Fibroblast of villous mesenchyme (primary cell): ENCODE data around the gene ACAA2. TPM values are rescaled to one million over a fixed set of nuclear protein-coding genes. Genes with fewer than 3 reads are reported as not detected.

Experiments used
- DNase-seq: peaks from one replicate; pipeline ENCODE4 v3.0.0-alpha.2; 2010; ENCODE audit warnings: low read depth
- H3K4me3 ChIP-seq: 2 replicates; pipeline ENCODE4 v1.5.1; 2011; ENCODE audit warnings: low read depth, mild to moderate bottlenecking, low read length
- total RNA-seq: library from RNA; depleted of rRNA; stranded (reverse); fragments of >200 nt; gene quantifications from 2 replicates; pipeline ENCODE4 v1.2.3, GENCODE V29; 2012
- TF ChIP-seq, protein P1 (sequence below): IDR thresholded peaks from 2 replicates; pipeline ENCODE4 v1.5.1; 2012; ENCODE audit warnings: low read depth, mild to moderate bottlenecking, low read length; ENCODE audit not compliant: insufficient read depth

ACAA2 gene
- total RNA-seq, 1 donor = 31.5 TPM

DNA sequence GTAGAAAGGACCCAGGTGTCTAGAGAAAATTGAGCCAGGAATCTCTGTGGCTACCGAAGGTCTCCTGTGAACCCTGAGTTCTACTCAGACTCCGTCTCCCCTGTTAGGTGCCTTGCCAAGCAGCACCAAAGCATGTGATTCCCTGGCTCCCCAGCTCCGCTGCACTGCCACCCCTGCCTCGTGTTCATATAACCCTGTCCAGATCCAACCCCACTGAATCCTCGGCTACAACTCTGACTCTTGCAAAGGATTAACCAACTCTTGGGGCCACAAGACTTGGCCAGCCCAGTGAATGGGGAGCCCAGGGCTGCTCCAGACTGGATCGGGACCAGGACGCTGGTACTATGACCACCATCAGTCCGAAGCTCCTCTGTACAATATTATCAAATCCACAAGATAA lies 37.3 kb upstream of the ACAA2 start:
- H3K4me3 ChIP-seq = no peak overlapping the region
- TF ChIP-seq, protein P1, sequence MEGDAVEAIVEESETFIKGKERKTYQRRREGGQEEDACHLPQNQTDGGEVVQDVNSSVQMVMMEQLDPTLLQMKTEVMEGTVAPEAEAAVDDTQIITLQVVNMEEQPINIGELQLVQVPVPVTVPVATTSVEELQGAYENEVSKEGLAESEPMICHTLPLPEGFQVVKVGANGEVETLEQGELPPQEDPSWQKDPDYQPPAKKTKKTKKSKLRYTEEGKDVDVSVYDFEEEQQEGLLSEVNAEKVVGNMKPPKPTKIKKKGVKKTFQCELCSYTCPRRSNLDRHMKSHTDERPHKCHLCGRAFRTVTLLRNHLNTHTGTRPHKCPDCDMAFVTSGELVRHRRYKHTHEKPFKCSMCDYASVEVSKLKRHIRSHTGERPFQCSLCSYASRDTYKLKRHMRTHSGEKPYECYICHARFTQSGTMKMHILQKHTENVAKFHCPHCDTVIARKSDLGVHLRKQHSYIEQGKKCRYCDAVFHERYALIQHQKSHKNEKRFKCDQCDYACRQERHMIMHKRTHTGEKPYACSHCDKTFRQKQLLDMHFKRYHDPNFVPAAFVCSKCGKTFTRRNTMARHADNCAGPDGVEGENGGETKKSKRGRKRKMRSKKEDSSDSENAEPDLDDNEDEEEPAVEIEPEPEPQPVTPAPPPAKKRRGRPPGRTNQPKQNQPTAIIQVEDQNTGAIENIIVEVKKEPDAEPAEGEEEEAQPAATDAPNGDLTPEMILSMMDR = no peak
- no peak for DNase-seq

DNA sequence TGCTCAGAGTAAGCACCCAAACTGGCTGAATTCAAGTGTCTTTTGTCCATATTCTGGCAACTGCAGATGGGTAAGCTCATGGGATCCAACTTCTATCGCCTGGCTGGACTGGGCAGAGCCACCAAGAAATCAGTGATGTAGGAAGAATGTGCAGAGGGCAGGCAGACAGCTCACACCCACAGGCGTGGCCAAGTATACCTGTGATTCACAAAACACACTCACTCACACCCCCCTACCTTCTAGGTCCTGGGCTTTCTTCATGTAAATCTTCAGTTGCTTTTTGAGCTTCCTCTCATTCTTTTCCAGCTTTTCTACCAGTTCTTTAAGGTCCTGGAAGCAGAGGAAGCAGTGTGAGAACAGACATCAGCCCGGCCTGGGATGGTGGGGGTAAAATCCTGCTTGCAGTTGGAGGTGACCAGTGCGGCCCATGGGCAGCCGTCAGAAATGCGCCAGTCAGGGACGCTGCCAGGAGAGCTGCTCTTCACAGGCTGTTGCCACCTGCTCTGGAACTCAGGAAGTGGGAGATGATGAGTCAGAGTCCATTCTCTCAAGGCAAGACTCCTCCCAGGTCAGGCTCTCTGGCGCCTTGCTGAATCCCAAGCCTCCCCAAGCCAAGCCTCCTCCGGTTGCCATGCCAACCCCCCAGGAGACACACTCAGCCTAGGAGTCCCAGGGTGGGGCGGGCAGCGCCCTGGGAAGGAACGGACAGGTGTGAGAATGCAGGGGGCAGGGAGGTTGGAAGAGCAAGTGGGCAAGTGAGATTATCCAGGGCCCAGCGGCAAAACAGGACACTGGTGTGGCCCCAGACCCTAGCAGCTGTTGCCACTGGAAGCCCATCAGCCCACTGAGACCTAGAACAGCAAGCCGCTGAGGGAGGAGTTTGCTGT lies 36.2 kb upstream of the ACAA2 start:
- DNase-seq = peak; percentile 81

DNA sequence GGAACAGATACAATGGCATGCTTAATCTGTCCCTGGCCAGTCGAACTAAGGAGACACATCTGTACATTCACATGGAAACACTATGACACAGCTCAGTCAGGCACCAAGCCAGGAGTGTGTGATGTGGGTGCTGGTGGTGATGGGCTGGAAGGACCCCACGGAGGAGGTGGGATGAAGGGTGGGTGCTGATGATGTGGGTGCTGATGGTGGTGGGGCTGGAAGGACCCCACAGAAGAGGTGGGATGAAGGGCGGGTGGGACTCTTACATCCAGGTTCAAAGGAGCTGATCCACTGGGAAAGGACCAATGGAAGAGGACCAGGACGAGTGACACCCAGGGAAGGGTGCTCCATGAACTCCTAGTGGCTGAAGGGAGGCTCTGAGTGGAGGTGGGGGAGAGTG lies 34.8 kb upstream of the ACAA2 start:
- TF ChIP-seq, protein P1 = no peak
- H3K4me3 ChIP-seq = no peak overlapping the region
- DNase-seq = no peak

More for the DNA sequence above, 36.2 kb upstream of the ACAA2 start:
- TF ChIP-seq, protein P1 = no peak
- H3K4me3 ChIP-seq = no peak overlapping the region

DNA sequence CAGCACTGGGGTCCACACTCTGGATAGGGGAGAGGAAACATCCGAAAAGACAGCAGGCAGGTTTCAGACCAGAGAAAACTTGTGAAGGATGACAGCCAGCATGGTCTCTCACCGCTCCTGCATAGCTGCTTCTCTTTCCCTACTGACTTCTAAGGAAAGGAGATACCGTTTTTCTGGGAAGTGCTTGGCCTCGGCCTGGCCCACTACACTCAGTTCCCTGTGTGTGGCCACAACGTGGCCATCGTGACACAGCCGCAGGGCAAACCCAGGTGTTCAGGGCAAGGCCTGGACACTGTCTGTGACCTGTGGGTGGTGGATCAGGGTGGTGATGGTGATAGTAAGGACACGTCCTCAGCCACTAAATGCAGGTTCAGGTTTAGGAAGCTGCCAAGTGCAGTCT lies 34.2 kb upstream of the ACAA2 start:
- no peak for DNase-seq
- H3K4me3 ChIP-seq = no peak overlapping the region
- TF ChIP-seq, protein P1 = no peak

DNA sequence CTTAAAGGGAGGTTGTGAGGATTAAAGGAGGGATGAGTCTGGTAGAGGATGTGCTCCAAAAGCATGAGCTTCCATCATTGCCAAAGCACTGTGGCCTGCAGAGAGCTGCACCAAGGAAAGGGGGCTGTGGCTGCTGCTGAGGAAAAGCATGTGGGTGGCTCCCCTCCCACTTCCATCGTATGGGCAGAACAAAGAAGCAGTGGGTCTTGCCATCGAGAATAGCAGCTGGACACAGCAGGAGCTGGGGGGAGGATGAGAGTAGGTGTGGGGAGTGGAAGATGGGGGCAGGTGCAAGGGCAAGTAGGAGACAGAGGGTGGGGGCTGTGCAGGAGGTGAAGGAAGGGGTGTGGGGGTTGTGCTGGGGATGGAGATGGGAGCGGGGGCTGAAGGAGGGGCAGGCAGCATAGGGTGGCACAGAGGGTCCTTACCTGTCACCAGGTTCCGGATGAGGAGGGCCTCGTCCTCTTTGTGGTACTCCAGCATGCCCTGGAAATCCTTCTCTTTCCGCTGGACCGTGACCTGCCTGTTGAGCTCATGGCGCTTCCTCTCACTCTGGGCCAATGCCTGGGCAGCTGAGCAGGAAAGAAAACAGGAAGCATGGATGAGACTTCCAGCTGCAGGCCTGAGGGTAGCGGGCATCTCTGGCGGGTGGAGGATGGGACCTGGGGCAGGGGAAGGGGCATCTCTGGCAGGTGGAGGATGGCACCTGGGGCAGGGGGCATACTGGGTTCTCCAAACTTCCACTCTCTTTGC lies 33.6 kb upstream of the ACAA2 start:
- TF ChIP-seq, protein P1 = no peak
- no peak for DNase-seq
- no peak overlapping the region for H3K4me3 ChIP-seq

DNA sequence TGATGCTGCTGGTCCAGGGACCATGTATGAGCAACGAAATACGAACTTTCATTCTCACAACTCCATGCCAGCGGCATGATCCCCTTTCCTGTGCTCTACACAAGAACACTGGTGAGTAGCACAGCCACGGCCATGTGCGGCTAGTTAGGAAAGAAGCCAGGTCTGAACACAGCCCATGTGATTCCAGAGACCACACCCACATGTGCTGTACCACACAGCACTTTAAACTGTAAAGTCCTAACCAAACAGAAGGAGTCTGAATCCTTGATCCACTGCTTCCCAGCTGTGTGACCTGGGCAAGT lies 33.0 kb upstream of the ACAA2 start:
- TF ChIP-seq, protein P1 = no peak
- no peak overlapping the region for H3K4me3 ChIP-seq
- DNase-seq = peak; percentile 68
